ENCODE results near the gene CALHM3. TPM values are rescaled to one million over a fixed set of nuclear protein-coding genes. Genes with fewer than 3 reads are reported as not detected.

CALHM3 gene
- polyA plus RNA-seq, 1 of the 3 experiments (the other 2 are of a cell fraction) = not detected

GRCh38 chr10:103528549-103528948 lies 49.5 kb upstream of the CALHM3 start:
- Histone ChIP-seq H3K4me1 (ENCODE audit: control insufficient read depth in 1 of 2, insufficient read depth in 2 of 2, low read depth in 1 of 2, low read length in 1 of 2) (no peaks in the 10 kb centered on the region), H3K79me2 (ENCODE audit: insufficient read depth) (no peaks in the 10 kb centered on the region), H3K36me3 (replicated peaks in 1 of 2; ENCODE audit: control insufficient read depth in 1 of 2, insufficient read depth in 2 of 2, low read length in 1 of 2) (no peaks in the 10 kb centered on the region), H2AFZ (ENCODE audit: low read depth) (no peak overlapping the region), H3K9ac (no peak overlapping the region), H4K20me1 (ENCODE audit: insufficient read depth) (no peaks in the 10 kb centered on the region), H3K27ac (ENCODE audit: low read depth in 2 of 2, low read length in 1 of 2) (no peak overlapping the region), H3F3A (replicated peaks; ENCODE audit: insufficient read depth) (no peaks in the 10 kb centered on the region), H3K27me3 (ENCODE audit: insufficient read depth) (no peaks in the 10 kb centered on the region), H3K9me3 (no peaks in the 10 kb centered on the region), H3K9me2 (no peaks in the 10 kb centered on the region), H3K4me2 (no peak overlapping the region), H3K4me3 (ENCODE audit: low read depth in 2 of 2, low read length in 1 of 2) (no peak overlapping the region)
- TF ChIP-seq CHD2 (IDR thresholded peaks at IDR 0.05; ENCODE audit: low read length, partially characterized antibody) (no peak), TEAD4 (IDR thresholded peaks at IDR 0.05; ENCODE audit: borderline replicate concordance, insufficient read depth) (no peak), FOSL2 (IDR thresholded peaks at IDR 0.05; ENCODE audit: borderline replicate concordance, low read depth) (no peak), SMC3 (IDR thresholded peaks at IDR 0.05; ENCODE audit: low read depth, low read length) (no peak), FOXM1 (IDR thresholded peaks at IDR 0.05; ENCODE audit: low read depth) (no peak), RXRA (IDR thresholded peaks at IDR 0.05; ENCODE audit: borderline replicate concordance, low read depth) (no peak), USF2 (IDR thresholded peaks at IDR 0.05; ENCODE audit: borderline replicate concordance, low read depth, low read length) (no peak), SIN3A (IDR thresholded peaks at IDR 0.05; ENCODE audit: borderline replicate concordance, low read depth, low read length) (no peak), ZBTB33 (IDR thresholded peaks at IDR 0.05; ENCODE audit: borderline replicate concordance, low read depth) (no peak), EP300 (IDR thresholded peaks at IDR 0.05; ENCODE audit: borderline replicate concordance in 1 of 2, low read depth in 1 of 2, low read length in 1 of 2) (no peak), TAF1 (IDR thresholded peaks at IDR 0.05; ENCODE audit: borderline replicate concordance, low read depth, low read length) (no peak), CTCF (IDR thresholded peaks at IDR 0.05) (no peak), MXI1 (IDR thresholded peaks at IDR 0.05; ENCODE audit: low read depth, low read length) (no peak), NRF1 (IDR thresholded peaks at IDR 0.05; ENCODE audit: low read depth, low read length) (no peak), NFIC (IDR thresholded peaks at IDR 0.05; ENCODE audit: borderline replicate concordance) (no peak)
- ChIA-PET CTCF (no interaction called here), POLR2A (no interaction called here)
- DNase-seq = no peak
